WERI-Rb-1 (cell line): ENCODE measurements around the gene RALGPS1.

Source experiments
- DNase-seq: peaks from one replicate; pipeline ENCODE4 v3.0.0-alpha.2; 2020
- H3K27ac ChIP-seq: fragments of 250-450 bp; sonication (Bioruptor Pico); 2 replicates; pipeline ENCODE4 v1.5.1; 2020; ENCODE audit warnings: mild to moderate bottlenecking, moderate library complexity
- H3K27me3 ChIP-seq: fragments of 250-450 bp; sonication (Bioruptor Pico); 2 replicates; pipeline ENCODE4 v1.5.1; 2021; ENCODE audit warnings: mild to moderate bottlenecking, low read depth, moderate library complexity; ENCODE audit not compliant: insufficient read depth, severe bottlenecking
- H3K36me3 ChIP-seq: fragments of 250-450 bp; sonication (Bioruptor Pico); 2 replicates; pipeline ENCODE4 v1.5.1; 2020; ENCODE audit warnings: mild to moderate bottlenecking, moderate library complexity
- H3K4me3 ChIP-seq: 2 replicates; pipeline ENCODE4 v1.5.1; 2011; ENCODE audit warnings: low read depth, mild to moderate bottlenecking, control low read depth, low read length
- H3K9me3 ChIP-seq: fragments of 250-450 bp; sonication (Bioruptor Pico); 2 replicates; pipeline ENCODE4 v1.5.1; 2021; ENCODE audit warnings: mild to moderate bottlenecking, moderate library complexity; ENCODE audit not compliant: severe bottlenecking
- CTCF ChIP-seq: IDR thresholded peaks from 2 replicates; pipeline ENCODE4 v1.5.1; 2011; ENCODE audit warnings: low read depth, mild to moderate bottlenecking, control low read depth, inconsistent platforms, low read length

RALGPS1 gene

GRCh38 chr9:127187231-127187956, 272.8 kb downstream of the RALGPS1 start:
- Histone ChIP-seq H3K9me3 (no peaks in the 10 kb centered on the region), H3K27me3 (no peaks in the 10 kb centered on the region), H3K4me3 (no peak overlapping the region), H3K27ac (no peak overlapping the region), H3K36me3 (no peaks in the 10 kb centered on the region; the same call in 1 of the 2 replicates)
- no peak for DNase-seq
- no peak for TF ChIP-seq CTCF

- H3K27me3 ChIP-seq: no peaks in the 10 kb centered on the region
- no peaks in the 10 kb centered on the region for H3K9me3 ChIP-seq
- H3K36me3 ChIP-seq: no peaks in the 10 kb centered on the region; the same call in 1 of the 2 replicates
- no peak overlapping the region for H3K4me3 ChIP-seq
- H3K27ac ChIP-seq: no peak overlapping the region
- DNase-seq: no peak
- TF ChIP-seq CTCF: no peak
These were observed 273.8 kb downstream of the RALGPS1 start for GRCh38 chr9:127188396-127188795.

GRCh38 chr9:127189628-127190027, 275.0 kb downstream of the RALGPS1 start:
- Histone ChIP-seq H3K9me3 (no peaks in the 10 kb centered on the region), H3K36me3 (no peaks in the 10 kb centered on the region), H3K4me3 (no peak overlapping the region), H3K27me3 (no peaks in the 10 kb centered on the region), H3K27ac (no peak overlapping the region)
- no peak for TF ChIP-seq CTCF
- no peak for DNase-seq

- H3K27me3 ChIP-seq: no peaks in the 10 kb centered on the region
These were observed 278.2 kb downstream of the RALGPS1 start for GRCh38 chr9:127192744-127193143.

GRCh38 chr9:127193483-127193882, 278.9 kb downstream of the RALGPS1 start:
- Histone ChIP-seq H3K36me3 (no peaks in the 10 kb centered on the region), H3K27me3 (no peaks in the 10 kb centered on the region), H3K9me3 (no peaks in the 10 kb centered on the region), H3K27ac (no peak overlapping the region), H3K4me3 (no peak overlapping the region)
- DNase-seq: no peak
- no peak for TF ChIP-seq CTCF

More at GRCh38 chr9:127192744-127193143, 278.2 kb downstream of the RALGPS1 start:
- Histone ChIP-seq H3K36me3 (no peaks in the 10 kb centered on the region), H3K4me3 (no peak overlapping the region), H3K9me3 (no peaks in the 10 kb centered on the region), H3K27ac (no peak overlapping the region)
- DNase-seq: no peak
- TF ChIP-seq CTCF: no peak
